H9 (cell line): ENCODE measurements around the gene NCAM2. TPM values are rescaled to one million over a fixed set of nuclear protein-coding genes. Genes with fewer than 3 reads are reported as not detected.

Experiments used
- DNase-seq: peaks from one replicate; pipeline ENCODE4 v3.0.0-alpha.2; 2017
- H2AFZ ChIP-seq: one replicate; pipeline ENCODE4 v1.6.1; 2013; ENCODE audit warnings: mild to moderate bottlenecking, low read length, control low read depth, moderate library complexity
- H2AK5ac ChIP-seq: 2 replicates; pipeline ENCODE4 v1.6.1; 2013; ENCODE audit warnings: low read length, control low read depth, mixed read lengths; ENCODE audit not compliant: insufficient read length
- H2BK120ac ChIP-seq: one replicate; pipeline ENCODE4 v1.6.1; 2013; ENCODE audit warnings: low read depth, mild to moderate bottlenecking, low read length, control low read depth, inconsistent platforms; ENCODE audit not compliant: poor library complexity, severe bottlenecking
- H2BK12ac ChIP-seq: 2 replicates; pipeline ENCODE4 v1.6.1; 2013; ENCODE audit warnings: low read length, control low read depth, mixed read lengths, low read depth; ENCODE audit not compliant: insufficient read length
- H2BK15ac ChIP-seq: 2 replicates; pipeline ENCODE4 v1.6.1; 2013; ENCODE audit warnings: low read depth, low read length, control low read depth
- H2BK20ac ChIP-seq: one replicate; pipeline ENCODE4 v1.6.1; 2013; ENCODE audit warnings: low read depth, mild to moderate bottlenecking, low read length, control low read depth, inconsistent platforms; ENCODE audit not compliant: poor library complexity, severe bottlenecking
- H2BK5ac ChIP-seq: 2 replicates; pipeline ENCODE4 v1.6.1; 2013; ENCODE audit warnings: low read length, control low read depth, mixed read lengths; ENCODE audit not compliant: insufficient read length
- H3K14ac ChIP-seq: 2 replicates; pipeline ENCODE4 v1.6.1; 2013; ENCODE audit warnings: low read length, control low read depth; ENCODE audit not compliant: insufficient read depth
- H3K18ac ChIP-seq: 2 replicates; pipeline ENCODE4 v1.6.1; 2013; ENCODE audit warnings: low read depth, mild to moderate bottlenecking, mixed read lengths, low read length, control low read depth; ENCODE audit not compliant: insufficient read length
- H3K23ac ChIP-seq: 2 replicates; pipeline ENCODE4 v1.6.1; 2013; ENCODE audit warnings: low read length, control low read depth, mixed read lengths, low read depth; ENCODE audit not compliant: insufficient read length
- H3K23me2 ChIP-seq: 2 replicates; pipeline ENCODE4 v1.6.1; 2013; ENCODE audit warnings: low read depth, mild to moderate bottlenecking, mixed read lengths, low read length, control low read depth; ENCODE audit not compliant: insufficient read length, poor library complexity, severe bottlenecking
- H3K27ac ChIP-seq: 2 replicates; pipeline ENCODE4 v1.5.1; 2013; ENCODE audit warnings: low read length, control low read depth, mixed read lengths, low read depth; ENCODE audit not compliant: insufficient read length
- H3K27me3 ChIP-seq: 2 replicates; pipeline ENCODE4 v1.6.1; 2013; ENCODE audit warnings: low read length, control low read depth, inconsistent platforms; ENCODE audit not compliant: insufficient read depth
- H3K4ac ChIP-seq: 2 replicates; pipeline ENCODE4 v1.6.1; 2013; ENCODE audit warnings: low read depth, mild to moderate bottlenecking, control low read depth, inconsistent platforms, low read length, moderate library complexity
- H3K4me1 ChIP-seq: 2 replicates; pipeline ENCODE4 v1.6.1; 2013; ENCODE audit warnings: low read length, control low read depth, inconsistent platforms; ENCODE audit not compliant: insufficient read depth
- H3K4me2 ChIP-seq: 2 replicates; pipeline ENCODE4 v1.6.1; 2013; ENCODE audit warnings: low read length, control low read depth, mixed read lengths; ENCODE audit not compliant: insufficient read length, insufficient read depth
- H3K56ac ChIP-seq: 2 replicates; pipeline ENCODE4 v1.6.1; 2013; ENCODE audit warnings: low read depth, mild to moderate bottlenecking, mixed read lengths, low read length, control low read depth; ENCODE audit not compliant: insufficient read length
- H3K79me1 ChIP-seq: 2 replicates; pipeline ENCODE4 v1.6.1; 2013; ENCODE audit warnings: low read depth, mild to moderate bottlenecking, moderate library complexity, low read length, control low read depth, inconsistent platforms; ENCODE audit not compliant: insufficient read depth, poor library complexity, severe bottlenecking
- H3K79me2 ChIP-seq: 2 replicates; pipeline ENCODE4 v1.6.1; 2013; ENCODE audit warnings: low read length, control low read depth, inconsistent platforms; ENCODE audit not compliant: insufficient read depth
- H3K9ac ChIP-seq: 2 replicates; pipeline ENCODE4 v1.6.1; 2013; ENCODE audit warnings: low read length, control low read depth, mixed read lengths; ENCODE audit not compliant: insufficient read length; ENCODE audit errors: extremely low read depth
- H3K9me3 ChIP-seq: one replicate; pipeline ENCODE4 v1.6.1; 2013; ENCODE audit warnings: low read depth, low read length, inconsistent platforms; ENCODE audit not compliant: control insufficient read depth
- H3T11ph ChIP-seq: one replicate; pipeline ENCODE4 v1.6.1; 2013; ENCODE audit warnings: mild to moderate bottlenecking, low read length, control low read depth, inconsistent platforms
- H4K20me1 ChIP-seq: one replicate; pipeline ENCODE4 v1.6.1; 2013; ENCODE audit not compliant: control insufficient read depth, insufficient read length, insufficient read depth
- H4K5ac ChIP-seq: 2 replicates; pipeline ENCODE4 v1.6.1; 2013; ENCODE audit warnings: low read depth, mild to moderate bottlenecking, mixed read lengths, low read length, control low read depth; ENCODE audit not compliant: insufficient read length
- H4K8ac ChIP-seq: replicated peaks from 2 replicates; pipeline ENCODE4 v1.6.1; 2013; ENCODE audit warnings: low read length, control low read depth, mixed read lengths, low read depth; ENCODE audit not compliant: insufficient read length
- H4K91ac ChIP-seq: 2 replicates; pipeline ENCODE4 v1.6.1; 2013; ENCODE audit warnings: low read depth, mild to moderate bottlenecking, moderate library complexity, mixed read lengths, low read length, control low read depth; ENCODE audit not compliant: insufficient read length
- H3K27ac Mint-ChIP-seq, 3 experiments: 2 replicates in 2 of 3; 3 replicates in 1 of 3; pipeline ENCODE4 v1.8.0; 2020 to 2021; ENCODE audit warnings: mixed read lengths in 3 of 3, mild to moderate bottlenecking in 1 of 3, moderate library complexity in 1 of 3
- H3K27me3 Mint-ChIP-seq: 2 replicates; pipeline ENCODE4 v1.8.0; 2021; ENCODE audit warnings: low read depth, mild to moderate bottlenecking, moderate library complexity, mixed read lengths
- H3K36me3 Mint-ChIP-seq, 3 experiments: 2 replicates in 2 of 3; 3 replicates in 1 of 3; pipeline ENCODE4 v1.8.0; 2020 to 2021; ENCODE audit warnings: low read depth in 3 of 3, mixed read lengths in 3 of 3; ENCODE audit not compliant: insufficient read depth in 1 of 3
- H3K4me1 Mint-ChIP-seq, 2 experiments: 2 replicates each; pipeline ENCODE4 v1.8.0; 2020; ENCODE audit warnings: mixed read lengths in 2 of 2
- H3K4me3 Mint-ChIP-seq, 2 experiments: 2 replicates in 1 of 2; 3 replicates in 1 of 2; pipeline ENCODE4 v1.8.0; 2020 to 2021; ENCODE audit warnings: mild to moderate bottlenecking in 2 of 2, mixed read lengths in 2 of 2, moderate library complexity in 1 of 2
- H3K9me3 Mint-ChIP-seq, 2 experiments: 2 replicates in 1 of 2; 3 replicates in 1 of 2; pipeline ENCODE4 v1.8.0; 2020; ENCODE audit warnings: mild to moderate bottlenecking in 2 of 2, mixed read lengths in 2 of 2, moderate library complexity in 1 of 2
- WGBS: extraction: QIAGEN DNeasy Blood & Tissue Kit; methylation state at CpG from one replicate; pipeline ENCODE4 v1.1.7; 2013; ENCODE audit warnings: missing lambda C conversion rate, low lambda C conversion rate, mixed read lengths; ENCODE audit not compliant: insufficient read length; ENCODE audit errors: extremely low coverage; 5-methylcytosine and 5-hydroxymethylcytosine counted together
- total RNA-seq: library from RNA; stranded (reverse); gene quantifications from 2 replicates; pipeline ENCODE4 v1.2.1, GENCODE V29; 2021
- TF ChIP-seq, protein P1 (sequence below): fragments of 200-600 bp; sonication (generic); conservative IDR thresholded peaks from 3 replicates; pipeline ENCODE4 v1.8.0; 2021; ENCODE audit warnings: antibody characterized with exemption, mild to moderate bottlenecking

The NCAM2 gene
- total RNA-seq, 1 experiment from 2014 or later = 2.2 TPM

DNA sequence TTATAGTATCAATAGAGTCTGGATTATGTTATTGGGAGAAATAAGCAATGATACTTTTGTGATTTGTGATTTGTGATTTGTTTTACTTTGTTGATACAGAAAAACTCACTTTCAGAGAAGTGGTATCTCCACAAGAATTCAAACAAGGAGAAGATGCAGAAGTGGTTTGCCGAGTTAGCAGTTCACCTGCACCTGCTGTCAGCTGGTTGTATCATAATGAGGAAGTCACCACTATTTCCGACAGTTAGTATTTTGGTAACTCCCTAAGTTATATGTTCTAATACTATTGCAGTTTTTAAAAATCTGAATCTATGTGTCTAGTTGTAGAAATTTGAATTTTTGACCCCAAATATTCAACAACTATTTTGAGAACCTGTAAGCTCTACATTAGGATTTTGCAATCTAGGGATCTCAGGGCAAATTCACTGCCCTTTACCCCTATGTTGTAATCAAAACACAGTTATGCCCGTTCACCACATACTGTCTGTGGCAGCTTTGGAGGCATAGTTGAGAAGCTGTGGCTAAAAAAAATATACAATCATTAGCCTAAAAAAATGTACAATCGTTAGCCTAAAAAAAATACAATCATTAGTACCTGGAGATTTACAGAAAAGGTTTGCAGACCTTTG is 288.1 kb downstream of the NCAM2 start:
- no peak overlapping the region for H3K4me3 Mint-ChIP-seq
- no peaks in the 10 kb centered on the region for H3K79me2 ChIP-seq
- H4K5ac ChIP-seq = no peak overlapping the region
- H2BK120ac ChIP-seq = no peak overlapping the region
- no peak overlapping the region for H3K23ac ChIP-seq
- no peak overlapping the region for H3K27ac Mint-ChIP-seq
- H3K56ac ChIP-seq = no peak overlapping the region
- no peak overlapping the region for H3K27ac ChIP-seq
- H2BK5ac ChIP-seq = no peak overlapping the region
- H2BK12ac ChIP-seq = no peak overlapping the region
- no peak overlapping the region for H4K91ac ChIP-seq
- no peak overlapping the region for H3K4ac ChIP-seq
- H3K9ac ChIP-seq = no peak overlapping the region
- H2AK5ac ChIP-seq = no peak overlapping the region
- H3K79me1 ChIP-seq = no peaks in the 10 kb centered on the region
- H3K18ac ChIP-seq = no peak overlapping the region
- no peaks in the 10 kb centered on the region for H3K9me3 Mint-ChIP-seq
- no peaks in the 10 kb centered on the region for H3K27me3 ChIP-seq
- no peaks in the 10 kb centered on the region for H3K23me2 ChIP-seq
- TF ChIP-seq, protein P1, sequence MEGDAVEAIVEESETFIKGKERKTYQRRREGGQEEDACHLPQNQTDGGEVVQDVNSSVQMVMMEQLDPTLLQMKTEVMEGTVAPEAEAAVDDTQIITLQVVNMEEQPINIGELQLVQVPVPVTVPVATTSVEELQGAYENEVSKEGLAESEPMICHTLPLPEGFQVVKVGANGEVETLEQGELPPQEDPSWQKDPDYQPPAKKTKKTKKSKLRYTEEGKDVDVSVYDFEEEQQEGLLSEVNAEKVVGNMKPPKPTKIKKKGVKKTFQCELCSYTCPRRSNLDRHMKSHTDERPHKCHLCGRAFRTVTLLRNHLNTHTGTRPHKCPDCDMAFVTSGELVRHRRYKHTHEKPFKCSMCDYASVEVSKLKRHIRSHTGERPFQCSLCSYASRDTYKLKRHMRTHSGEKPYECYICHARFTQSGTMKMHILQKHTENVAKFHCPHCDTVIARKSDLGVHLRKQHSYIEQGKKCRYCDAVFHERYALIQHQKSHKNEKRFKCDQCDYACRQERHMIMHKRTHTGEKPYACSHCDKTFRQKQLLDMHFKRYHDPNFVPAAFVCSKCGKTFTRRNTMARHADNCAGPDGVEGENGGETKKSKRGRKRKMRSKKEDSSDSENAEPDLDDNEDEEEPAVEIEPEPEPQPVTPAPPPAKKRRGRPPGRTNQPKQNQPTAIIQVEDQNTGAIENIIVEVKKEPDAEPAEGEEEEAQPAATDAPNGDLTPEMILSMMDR = no peak
- H4K8ac ChIP-seq = no peak overlapping the region
- H3K4me2 ChIP-seq = no peak overlapping the region
- no peak overlapping the region for H2BK20ac ChIP-seq
- no peaks in the 10 kb centered on the region for H3K36me3 Mint-ChIP-seq
- no peak overlapping the region for H3T11ph ChIP-seq
- WGBS = no CpG with 5 or more reads among the region's 4 CpGs
- no peaks in the 10 kb centered on the region for H3K27me3 Mint-ChIP-seq
- no peaks in the 10 kb centered on the region for H4K20me1 ChIP-seq
- no peaks in the 10 kb centered on the region for H3K4me1 Mint-ChIP-seq
- no peak for DNase-seq
- no peak overlapping the region for H3K14ac ChIP-seq
- H2BK15ac ChIP-seq = no peak overlapping the region
- H3K9me3 ChIP-seq = no peaks in the 10 kb centered on the region
- no peak overlapping the region for H2AFZ ChIP-seq
- H3K4me1 ChIP-seq = no peaks in the 10 kb centered on the region
